ENCODE data around the gene ZNF227. TPM values are rescaled to one million over a fixed set of nuclear protein-coding genes. Genes with fewer than 3 reads are reported as not detected.
"Not testable (repeated sequence)": the region's sequence is repeated elsewhere in the genome, so short reads cannot be mapped to it uniquely, and the experiment has no call there.

The ZNF227 gene
- total and polyA plus RNA-seq, 2 donors, result 7.4 to 34.5 TPM

DNA sequence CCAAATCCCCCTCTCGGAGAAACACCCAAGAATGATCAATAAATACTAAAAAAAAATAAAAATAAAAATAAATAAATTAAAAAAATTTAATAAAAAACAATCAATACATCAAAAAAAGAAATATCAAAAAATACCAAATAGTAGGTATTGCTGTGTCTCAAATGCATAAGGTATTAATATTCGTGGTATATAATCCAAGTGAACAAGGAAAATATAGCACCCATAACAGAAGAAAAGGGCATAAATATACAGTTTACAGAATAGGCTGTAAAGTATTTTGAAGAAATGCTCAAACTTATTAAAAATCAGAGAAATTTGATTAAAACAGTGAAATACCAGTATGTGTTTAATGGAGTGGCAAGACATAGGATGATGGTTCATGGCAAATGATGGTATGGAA lies 7.6 kb upstream of the ZNF227 start:
- WGBS, result 81% methylated on average over 2 of the region's 2 CpGs
- DNase-seq (ENCODE audit: extremely low spot score), result no peak
- Histone ChIP-seq H3K4me3 (ENCODE audit: low read depth, low read length) (no peak overlapping the region), H3K4me1 (ENCODE audit: insufficient read depth) (no peaks in the 10 kb centered on the region), H3K36me3 (ENCODE audit: insufficient read depth) (no peaks in the 10 kb centered on the region), H3K27ac (ENCODE audit: low read depth) (no peak overlapping the region)

DNA sequence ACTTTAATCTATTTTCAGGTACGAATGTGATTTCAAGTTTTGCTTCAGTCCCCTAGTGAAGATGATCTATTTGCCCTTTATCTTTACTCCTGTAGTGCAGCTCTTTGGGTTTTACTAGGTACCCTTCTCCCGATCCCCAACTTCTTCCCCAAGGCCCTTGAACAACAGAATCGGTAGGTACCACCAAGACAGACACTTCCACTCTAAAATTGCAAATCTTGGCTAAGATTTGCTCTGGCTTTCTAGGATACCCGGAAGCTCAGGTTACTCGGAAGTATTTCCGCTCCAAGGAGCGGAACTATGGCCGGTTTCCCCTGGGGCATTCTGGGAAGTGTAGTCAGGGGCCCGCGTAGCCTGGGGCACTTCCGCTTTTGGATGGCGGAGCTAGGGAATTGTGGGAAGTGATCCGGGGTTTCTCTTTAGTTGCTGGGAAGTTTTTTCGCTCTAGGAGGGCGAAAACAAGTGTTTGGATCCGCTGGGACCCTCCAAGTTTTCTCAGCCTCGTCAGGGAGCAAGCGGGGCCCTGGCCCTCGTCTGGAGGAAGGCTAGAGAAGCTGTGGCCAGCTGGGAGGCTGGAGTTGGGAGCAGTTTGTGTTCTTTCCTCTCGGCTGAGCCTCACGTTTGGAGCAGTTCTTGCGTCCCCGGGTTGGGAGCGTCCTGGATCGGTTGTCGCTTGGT lies 5.1 kb upstream of the ZNF227 start:
- H3K4me1 ChIP-seq (ENCODE audit: insufficient read depth), result no peaks in the 10 kb centered on the region
- 4% methylated on average over 26 of the region's 26 CpGs for WGBS
- no peak overlapping the region for H3K27ac ChIP-seq (ENCODE audit: low read depth)
- peak; percentile 88 for DNase-seq (ENCODE audit: extremely low spot score)
- no peaks in the 10 kb centered on the region for H3K36me3 ChIP-seq (ENCODE audit: insufficient read depth)
- peak overlapping the region; percentile 69 for H3K4me3 ChIP-seq (ENCODE audit: low read depth, low read length)

- peak overlapping the region; percentile 89 for H3K27ac ChIP-seq (ENCODE audit: low read depth)
- H3K36me3 ChIP-seq (ENCODE audit: insufficient read depth), result peaks cover 9% of the 10 kb centered on the region
- H3K4me3 ChIP-seq (ENCODE audit: low read depth, low read length), result peak overlapping the region; percentile 81
- 3% methylated on average over 15 of the region's 15 CpGs for WGBS
- DNase-seq (ENCODE audit: extremely low spot score), result peak; percentile 7
- H3K4me1 ChIP-seq (ENCODE audit: insufficient read depth), result no peaks in the 10 kb centered on the region
These were observed 574 bp downstream of the ZNF227 start for GRCh38 chr19:44212866-44213346.

DNA sequence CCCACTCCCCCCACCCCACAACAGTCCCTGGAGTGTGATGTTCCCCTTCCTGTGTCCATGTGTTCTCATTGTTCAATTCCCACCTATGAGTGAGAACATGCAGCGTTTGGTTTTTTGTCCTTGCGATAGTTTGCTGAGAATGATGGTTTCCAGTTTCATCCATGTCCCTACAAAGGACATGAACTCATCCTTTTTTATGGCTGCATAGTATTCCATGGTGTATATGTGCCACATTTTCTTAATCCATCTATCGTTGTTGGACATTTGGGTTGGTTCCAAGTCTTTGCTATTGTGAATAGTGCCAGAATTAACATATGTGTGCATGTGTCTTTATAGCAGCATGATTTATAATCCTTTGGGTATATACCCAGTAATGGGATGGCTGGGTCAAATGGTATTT lies 7.6 kb downstream of the ZNF227 start:
- H3K36me3 ChIP-seq (ENCODE audit: insufficient read depth), result peaks cover 10% of the 10 kb centered on the region
- not testable (repeated sequence) for DNase-seq (ENCODE audit: extremely low spot score); H3K27ac ChIP-seq (ENCODE audit: low read depth); H3K4me3 ChIP-seq (ENCODE audit: low read depth, low read length); H3K4me1 ChIP-seq (ENCODE audit: insufficient read depth)
- 98% methylated on average over 3 of the region's 3 CpGs for WGBS

GRCh38 chr19:44220761-44221160 lies 8.4 kb downstream of the ZNF227 start:
- H3K4me1 ChIP-seq (ENCODE audit: insufficient read depth); H3K4me3 ChIP-seq (ENCODE audit: low read depth, low read length); DNase-seq (ENCODE audit: extremely low spot score); H3K27ac ChIP-seq (ENCODE audit: low read depth): not testable (repeated sequence)
- WGBS, result 99% methylated on average over 6 of the region's 6 CpGs
- H3K36me3 ChIP-seq (ENCODE audit: insufficient read depth), result peaks cover 10% of the 10 kb centered on the region

DNA sequence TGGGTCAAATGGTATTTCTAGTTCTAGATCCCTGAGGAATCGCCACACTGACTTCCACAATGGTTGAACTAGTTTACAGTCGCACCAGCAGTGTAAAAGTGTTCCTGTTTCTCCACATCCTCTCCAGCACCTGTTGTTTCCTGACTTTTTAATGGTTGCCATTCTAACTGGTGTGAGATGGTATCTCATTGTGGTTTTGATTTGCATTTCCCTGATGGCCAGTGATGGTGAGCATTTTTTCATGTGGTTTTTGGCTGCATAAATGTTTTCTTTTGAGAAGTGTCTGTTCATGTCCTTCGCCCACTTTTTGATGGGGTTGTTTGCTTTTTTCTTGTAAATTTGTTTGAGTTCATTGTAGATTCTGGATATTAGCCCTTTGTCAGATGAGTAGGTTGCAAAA lies 9.0 kb downstream of the ZNF227 start:
- 96% methylated on average over 3 of the region's 3 CpGs for WGBS
- H3K4me3 ChIP-seq (ENCODE audit: low read depth, low read length); H3K27ac ChIP-seq (ENCODE audit: low read depth); DNase-seq (ENCODE audit: extremely low spot score); H3K4me1 ChIP-seq (ENCODE audit: insufficient read depth): not testable (repeated sequence)
- peaks cover 10% of the 10 kb centered on the region for H3K36me3 ChIP-seq (ENCODE audit: insufficient read depth)

- Histone ChIP-seq H3K27ac (ENCODE audit: low read depth) (no peak overlapping the region), H3K4me1 (ENCODE audit: insufficient read depth) (no peaks in the 10 kb centered on the region), H3K4me3 (ENCODE audit: low read depth, low read length) (no peak overlapping the region), H3K36me3 (ENCODE audit: insufficient read depth) (peaks cover 12% of the 10 kb centered on the region)
- WGBS, result 96% methylated on average over 3 of the region's 3 CpGs
- no peak for DNase-seq (ENCODE audit: extremely low spot score)
These were observed 16.0 kb downstream of the ZNF227 start for GRCh38 chr19:44228318-44228717.

GRCh38 chr19:44232867-44233266 lies 20.5 kb downstream of the ZNF227 start:
- H3K36me3 ChIP-seq (ENCODE audit: insufficient read depth), result peaks cover 31% of the 10 kb centered on the region
- 95% methylated on average over 3 of the region's 3 CpGs for WGBS
- DNase-seq (ENCODE audit: extremely low spot score), result no peak
- no peak overlapping the region for H3K4me3 ChIP-seq (ENCODE audit: low read depth, low read length)
- H3K27ac ChIP-seq (ENCODE audit: low read depth), result no peak overlapping the region
- no peaks in the 10 kb centered on the region for H3K4me1 ChIP-seq (ENCODE audit: insufficient read depth)

DNA sequence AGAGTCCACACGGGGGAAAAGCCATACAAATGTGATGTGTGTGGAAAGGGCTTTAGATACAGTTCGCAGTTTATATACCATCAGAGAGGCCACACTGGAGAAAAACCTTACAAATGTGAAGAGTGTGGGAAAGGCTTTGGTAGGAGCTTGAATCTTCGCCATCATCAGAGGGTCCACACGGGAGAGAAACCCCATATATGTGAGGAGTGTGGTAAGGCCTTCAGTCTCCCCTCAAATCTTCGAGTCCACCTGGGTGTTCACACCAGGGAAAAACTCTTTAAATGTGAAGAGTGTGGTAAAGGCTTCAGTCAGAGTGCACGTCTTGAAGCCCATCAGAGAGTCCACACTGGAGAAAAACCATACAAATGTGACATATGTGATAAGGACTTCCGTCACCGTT lies 24.1 kb downstream of the ZNF227 start:
- Histone ChIP-seq H3K4me3 (ENCODE audit: low read depth, low read length) (no peak overlapping the region), H3K27ac (ENCODE audit: low read depth) (no peak overlapping the region), H3K4me1 (ENCODE audit: insufficient read depth) (no peaks in the 10 kb centered on the region), H3K36me3 (ENCODE audit: insufficient read depth) (peaks cover 22% of the 10 kb centered on the region)
- DNase-seq (ENCODE audit: extremely low spot score), result no peak
- WGBS, result 98% methylated on average over 8 of the region's 8 CpGs

GRCh38 chr19:44252332-44252731 lies 40.0 kb downstream of the ZNF227 start:
- 94% methylated on average over 2 of the region's 2 CpGs for WGBS
- not testable (repeated sequence) for H3K36me3 ChIP-seq (ENCODE audit: insufficient read depth); H3K27ac ChIP-seq (ENCODE audit: low read depth); H3K4me3 ChIP-seq (ENCODE audit: low read depth, low read length); DNase-seq (ENCODE audit: extremely low spot score); H3K4me1 ChIP-seq (ENCODE audit: insufficient read depth)

- 88% methylated on average over 2 of the region's 2 CpGs for WGBS
- not testable (repeated sequence) for DNase-seq (ENCODE audit: extremely low spot score); H3K4me1 ChIP-seq (ENCODE audit: insufficient read depth); H3K4me3 ChIP-seq (ENCODE audit: low read depth, low read length); H3K27ac ChIP-seq (ENCODE audit: low read depth); H3K36me3 ChIP-seq (ENCODE audit: insufficient read depth)
These were observed 41.1 kb downstream of the ZNF227 start for GRCh38 chr19:44253392-44253791.

DNA sequence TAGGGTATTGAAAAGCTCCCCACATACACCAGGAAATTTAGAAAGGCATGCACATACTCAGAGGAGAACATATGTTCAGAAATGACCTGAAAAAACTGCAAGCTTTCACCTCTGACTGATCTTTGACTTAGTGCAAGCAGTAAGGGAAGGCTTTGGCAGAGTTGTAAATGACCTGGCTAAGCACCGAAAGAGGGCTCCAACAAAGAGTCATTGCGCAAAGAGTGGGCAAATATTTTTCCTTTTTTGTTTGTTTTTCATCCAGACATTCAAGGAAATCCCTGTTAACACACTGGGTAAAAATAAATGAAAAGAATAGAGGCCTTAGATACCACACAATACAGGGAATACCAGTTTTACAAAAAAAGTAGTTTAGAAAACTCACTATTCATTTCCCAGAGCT lies 42.2 kb downstream of the ZNF227 start:
- H3K27ac ChIP-seq (ENCODE audit: low read depth), result no peak overlapping the region
- no peak overlapping the region for H3K4me3 ChIP-seq (ENCODE audit: low read depth, low read length)
- DNase-seq (ENCODE audit: extremely low spot score), result no peak
- no peaks in the 10 kb centered on the region for H3K4me1 ChIP-seq (ENCODE audit: insufficient read depth)
- no peaks in the 10 kb centered on the region for H3K36me3 ChIP-seq (ENCODE audit: insufficient read depth)
- WGBS, result 96% methylated on average over 2 of the region's 2 CpGs

GRCh38 chr19:44255705-44256411 lies 43.5 kb downstream of the ZNF227 start:
- Histone ChIP-seq H3K4me3 (ENCODE audit: low read depth, low read length) (no peak overlapping the region), H3K4me1 (ENCODE audit: insufficient read depth) (no peaks in the 10 kb centered on the region), H3K27ac (ENCODE audit: low read depth) (no peak overlapping the region), H3K36me3 (ENCODE audit: insufficient read depth) (no peaks in the 10 kb centered on the region)
- DNase-seq (ENCODE audit: extremely low spot score), result no peak

DNA sequence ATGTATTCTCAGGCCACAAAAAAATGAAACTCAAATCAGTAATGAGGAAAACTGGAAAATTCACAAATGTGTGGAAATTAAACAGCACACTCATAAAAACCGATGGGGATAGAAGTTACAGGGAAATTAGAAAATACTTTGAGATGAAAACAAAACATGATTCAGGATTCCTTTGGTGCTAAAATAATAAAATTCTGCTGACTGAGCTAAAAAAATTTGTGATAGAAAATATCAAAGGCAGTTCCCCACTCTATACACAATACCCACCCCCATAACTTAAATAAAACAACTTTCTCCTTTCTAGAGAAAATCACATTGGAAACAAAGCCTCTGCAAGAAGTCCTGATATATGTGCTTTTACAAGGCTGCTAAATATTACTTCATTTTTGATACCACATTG lies 45.8 kb downstream of the ZNF227 start:
- Histone ChIP-seq H3K27ac (ENCODE audit: low read depth) (no peak overlapping the region), H3K36me3 (ENCODE audit: insufficient read depth) (no peaks in the 10 kb centered on the region), H3K4me1 (ENCODE audit: insufficient read depth) (no peaks in the 10 kb centered on the region), H3K4me3 (ENCODE audit: low read depth, low read length) (no peak overlapping the region)
- DNase-seq (ENCODE audit: extremely low spot score), result no peak
- 91% methylated on average over 1 of the region's 1 CpG for WGBS

All from urinary bladder (tissue), 4 donors.